ENCODE data around the gene LDLRAP1.

DNA sequence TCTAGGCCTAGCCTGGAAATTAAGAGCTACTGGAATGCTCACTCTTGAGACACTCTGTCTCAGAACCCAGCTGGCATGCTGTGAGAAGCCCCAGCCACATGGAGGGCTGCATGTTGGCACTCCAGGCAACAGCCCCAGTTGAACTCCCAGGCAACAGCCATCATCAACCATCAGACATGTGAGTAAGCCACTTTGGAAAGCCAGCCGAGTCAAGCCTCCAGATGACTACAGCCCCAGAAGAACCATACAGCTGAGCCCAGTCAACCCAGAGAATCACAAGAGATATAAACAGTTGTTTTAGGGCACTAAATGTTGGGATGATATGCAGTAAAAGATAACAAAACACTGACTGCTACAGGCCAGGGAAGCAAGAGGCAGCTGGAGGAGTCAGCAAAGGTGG lies 55.5 kb downstream of the LDLRAP1 start:
- no peak for TF ChIP-seq JUND (IDR thresholded peaks at IDR 0.05)
- no peak for TF ChIP-seq TCF7L2 (IDR thresholded peaks at IDR 0.05; ENCODE audit: borderline replicate concordance, extremely low read depth, insufficient read depth, insufficient read length)
- TF ChIP-seq POLR2A (IDR thresholded peaks at IDR 0.05; ENCODE audit: borderline replicate concordance, extremely low read depth, insufficient read depth, insufficient read length): no peak
- no peak for TF ChIP-seq EZH2 (IDR thresholded peaks at IDR 0.05)
- no peak for TF ChIP-seq CTCF (IDR thresholded peaks at IDR 0.05 in 2 of 3, conservative IDR thresholded peaks at IDR 0.05 in 1 of 3; ENCODE audit: borderline replicate concordance in 1 of 3, insufficient read depth in 1 of 3, low read depth in 2 of 3, low read length in 2 of 3)

Measured in HCT116 (cell line).